SK-N-SH (cell line): Measurements from ENCODE around the gene SVIL. TPM values are rescaled to one million over a fixed set of nuclear protein-coding genes. Genes with fewer than 3 reads are reported as not detected.

ENCODE experiments used
- CTCF ChIA-PET: fragments of 300-600, 350-600 bp; formaldehyde crosslinking; extraction: SDS; loops from one replicate; lab custom pipeline; 2021; lab: Yijun Ruan, JAX
- POLR2A ChIA-PET: fragments of 350-600 bp; sonication (Branson Sonifier 250); formaldehyde crosslinking; extraction: SDS; loops from one replicate; lab custom pipeline; 2020; ENCODE audit warnings: antibody characterized with exemption, inconsistent platforms; lab: Yijun Ruan, JAX
- DNase-seq: peaks from one replicate; pipeline ENCODE4 v3.0.0; 2012
- H2AFZ ChIP-seq: fragments of 200-600 bp; sonication (generic); 2 replicates; pipeline ENCODE4 v1.8.1; 2016; ENCODE audit warnings: antibody characterized with exemption, mild to moderate bottlenecking, low read depth
- H3F3A ChIP-seq: fragments of 200-600 bp; sonication (generic); replicated peaks from 2 replicates; pipeline ENCODE3; 2016; ENCODE audit warnings: antibody characterized with exemption, mild to moderate bottlenecking; ENCODE audit not compliant: insufficient read depth
- H3K27ac ChIP-seq, 2 experiments: fragments of 200-500 bp in 1 of 2; fragments of 200-600 bp in 1 of 2; sonication (Bioruptor generic) in 1 of 2; sonication (generic), shearing (Covaris generic) in 1 of 2; 2 replicates each; pipeline versions ENCODE4 v1.5.1 to v1.6.1; 2014 to 2016; ENCODE audit warnings: low read depth in 2 of 2, inconsistent platforms in 1 of 2, low read length in 1 of 2, mild to moderate bottlenecking in 1 of 2, mixed read lengths in 1 of 2
- H3K27me3 ChIP-seq: fragments of 200-600 bp; sonication (generic), shearing (Covaris generic); 2 replicates; pipeline ENCODE4 v1.6.1; 2016; ENCODE audit warnings: mixed run types; ENCODE audit not compliant: insufficient read depth
- H3K36me3 ChIP-seq, 2 experiments: fragments of 200-500 bp in 1 of 2; fragments of 200-600 bp in 1 of 2; sonication (Bioruptor generic) in 1 of 2; sonication (generic) in 1 of 2; replicated peaks in 1 of 2; 2 replicates each; pipeline versions ENCODE3 to v1.5.1; 2014 to 2016; ENCODE audit warnings: low read length in 1 of 2, mild to moderate bottlenecking in 1 of 2; ENCODE audit not compliant: insufficient read depth in 2 of 2, control insufficient read depth in 1 of 2
- H3K4me1 ChIP-seq, 2 experiments: fragments of 200-500 bp in 1 of 2; fragments of 200-600 bp in 1 of 2; sonication (Bioruptor generic) in 1 of 2; sonication (generic), shearing (Covaris generic) in 1 of 2; 2 replicates each; pipeline versions ENCODE4 v1.5.1 to v1.6.1; 2014 to 2016; ENCODE audit warnings: low read depth in 1 of 2, low read length in 1 of 2, mixed run types in 1 of 2; ENCODE audit not compliant: insufficient read depth in 2 of 2, control insufficient read depth in 1 of 2
- H3K4me2 ChIP-seq: fragments of 200-600 bp; sonication (generic), shearing (Covaris generic); 2 replicates; pipeline ENCODE4 v1.6.1; 2017; ENCODE audit warnings: mixed run types
- H3K4me3 ChIP-seq, 2 experiments: fragments of 200-500 bp in 1 of 2; fragments of 200-600 bp in 1 of 2; sonication (Bioruptor generic) in 1 of 2; sonication (generic), shearing (Covaris generic) in 1 of 2; 2 replicates each; pipeline versions ENCODE4 v1.5.1 to v1.8.1; 2014 to 2016; ENCODE audit warnings: low read depth in 2 of 2, inconsistent platforms in 1 of 2, low read length in 1 of 2, mild to moderate bottlenecking in 1 of 2, mixed read lengths in 1 of 2, moderate library complexity in 1 of 2
- H3K79me2 ChIP-seq: fragments of 200-600 bp; sonication (generic); 2 replicates; pipeline ENCODE4 v1.8.1; 2017; ENCODE audit warnings: mild to moderate bottlenecking; ENCODE audit not compliant: insufficient read depth
- H3K9ac ChIP-seq: fragments of 200-600 bp; sonication (generic); 2 replicates; pipeline ENCODE4 v1.6.1; 2017; ENCODE audit warnings: mixed run types
- H3K9me2 ChIP-seq: fragments of 200-600 bp; sonication (generic); 2 replicates; pipeline ENCODE4 v1.6.1; 2017; ENCODE audit warnings: mixed run types
- H3K9me3 ChIP-seq: fragments of 200-600 bp; sonication (generic); 2 replicates; pipeline ENCODE4 v1.6.1; 2017; ENCODE audit warnings: mixed run types, mild to moderate bottlenecking, moderate library complexity
- H4K20me1 ChIP-seq: fragments of 200-600 bp; sonication (generic); 2 replicates; pipeline ENCODE4 v1.6.1; 2017; ENCODE audit warnings: mild to moderate bottlenecking, mixed run types; ENCODE audit not compliant: insufficient read depth
- CHD2 ChIP-seq: fragments of 150-350 bp; IDR thresholded peaks from 2 replicates; pipeline ENCODE4 v1.6.1; 2018; ENCODE audit warnings: low read length; ENCODE audit not compliant: partially characterized antibody
- ELF1 ChIP-seq: IDR thresholded peaks from 2 replicates; pipeline ENCODE4 v1.4.0; 2012
- EP300 ChIP-seq, 2 experiments: IDR thresholded peaks; 2 replicates each; pipeline versions ENCODE4 v1.4.0 to v1.6.1; 2012; ENCODE audit warnings: borderline replicate concordance in 1 of 2, low read depth in 1 of 2, low read length in 1 of 2
- EZH2phosphoT487 ChIP-seq: fragments of 200-600 bp; sonication (generic); IDR thresholded peaks from 2 replicates; pipeline ENCODE4 v1.6.1; 2017; ENCODE audit warnings: low read depth, mixed run types, mild to moderate bottlenecking, antibody characterized with exemption, moderate library complexity, borderline replicate concordance
- FOXM1 ChIP-seq: IDR thresholded peaks from 2 replicates; pipeline ENCODE4 v1.4.0; 2012; ENCODE audit warnings: low read depth, mild to moderate bottlenecking
- GATA2 ChIP-seq: sonication (generic); formaldehyde crosslinking; IDR thresholded peaks from 2 replicates; pipeline ENCODE4 v1.5.0; 2020; ENCODE audit warnings: mild to moderate bottlenecking, missing genetic modification reagents
- MEF2A ChIP-seq: IDR thresholded peaks from 2 replicates; pipeline ENCODE4 v1.4.0; 2012; ENCODE audit warnings: low read depth, borderline replicate concordance
- MXI1 ChIP-seq: IDR thresholded peaks from 2 replicates; pipeline ENCODE4 v1.6.1; 2012; ENCODE audit warnings: mild to moderate bottlenecking, low read depth, low read length, improper control_type of control experiment
- NFIC ChIP-seq: IDR thresholded peaks from 2 replicates; pipeline ENCODE4 v1.4.0; 2012; ENCODE audit warnings: borderline replicate concordance
- NRF1 ChIP-seq: IDR thresholded peaks from 2 replicates; pipeline ENCODE4 v1.6.1; 2012; ENCODE audit warnings: low read depth, mild to moderate bottlenecking, low read length
- PBX3 ChIP-seq: IDR thresholded peaks from 2 replicates; pipeline ENCODE4; 2012
- RCOR1 ChIP-seq: fragments of 150-350 bp; IDR thresholded peaks from 2 replicates; pipeline ENCODE4 v1.6.1; 2017; ENCODE audit warnings: antibody characterized with exemption, low read length
- RFX5 ChIP-seq: IDR thresholded peaks from 2 replicates; pipeline ENCODE4 v1.6.1; 2012; ENCODE audit warnings: mild to moderate bottlenecking, improper control_type of control experiment, low read length
- RXRA ChIP-seq: IDR thresholded peaks from 2 replicates; pipeline ENCODE4 v1.4.0; 2012; ENCODE audit warnings: low read depth, mild to moderate bottlenecking, borderline replicate concordance
- TCF12 ChIP-seq: IDR thresholded peaks from 2 replicates; pipeline ENCODE4 v1.4.0; 2012
- WGBS: methylation state at CpG from one replicate; pipeline ENCODE4 v1.1.6; 2017; ENCODE audit warnings: low lambda C conversion rate; 5-methylcytosine and 5-hydroxymethylcytosine counted together
- polyA plus RNA-seq, 3 experiments: library from polyadenylated mRNA; depleted of rRNA; stranded (reverse); fragments of >200 nt; gene quantifications; 2 replicates each; pipeline ENCODE4 v1.2.3, GENCODE V29; 2012
- TF ChIP-seq, protein P1 (sequence below): fragments of 150-350 bp; IDR thresholded peaks from 2 replicates; pipeline ENCODE4 v1.6.1; 2017; ENCODE audit warnings: antibody characterized with exemption, low read length, low read depth, borderline replicate concordance
- TF ChIP-seq, protein P2 (sequence below): IDR thresholded peaks from 2 replicates; pipeline ENCODE4 v1.4.0; 2012; ENCODE audit warnings: low read depth
- TF ChIP-seq, protein P3 (sequence below): IDR thresholded peaks from 2 replicates; pipeline ENCODE4 v1.4.0; 2012; ENCODE audit warnings: low read depth, borderline replicate concordance

Gene SVIL
- polyA plus RNA-seq, 1 of the 3 experiments (the other 2 are of a cell fraction): 48.7 TPM

GRCh38 chr10:29471544-29471859, 163.3 kb downstream of the SVIL start (continued):
- no peak for TF ChIP-seq ELF1
- peak; percentile 7 to 22; a peak in 2 of 4 replicates for TF ChIP-seq EP300 (IDR thresholded peaks at IDR 0.05; ENCODE audit: borderline replicate concordance in 1 of 2, low read depth in 1 of 2, low read length in 1 of 2)
- TF ChIP-seq, protein P1, sequence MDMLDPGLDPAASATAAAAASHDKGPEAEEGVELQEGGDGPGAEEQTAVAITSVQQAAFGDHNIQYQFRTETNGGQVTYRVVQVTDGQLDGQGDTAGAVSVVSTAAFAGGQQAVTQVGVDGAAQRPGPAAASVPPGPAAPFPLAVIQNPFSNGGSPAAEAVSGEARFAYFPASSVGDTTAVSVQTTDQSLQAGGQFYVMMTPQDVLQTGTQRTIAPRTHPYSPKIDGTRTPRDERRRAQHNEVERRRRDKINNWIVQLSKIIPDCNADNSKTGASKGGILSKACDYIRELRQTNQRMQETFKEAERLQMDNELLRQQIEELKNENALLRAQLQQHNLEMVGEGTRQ: no peak
- TF ChIP-seq, protein P2, sequence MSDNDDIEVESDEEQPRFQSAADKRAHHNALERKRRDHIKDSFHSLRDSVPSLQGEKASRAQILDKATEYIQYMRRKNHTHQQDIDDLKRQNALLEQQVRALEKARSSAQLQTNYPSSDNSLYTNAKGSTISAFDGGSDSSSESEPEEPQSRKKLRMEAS: 0 out of 2 replicates have a peak, but pooled peaks have one; percentile 28
- TF ChIP-seq RCOR1: no peak
- TF ChIP-seq MXI1: no peak
- no peak for TF ChIP-seq MEF2A

DNA sequence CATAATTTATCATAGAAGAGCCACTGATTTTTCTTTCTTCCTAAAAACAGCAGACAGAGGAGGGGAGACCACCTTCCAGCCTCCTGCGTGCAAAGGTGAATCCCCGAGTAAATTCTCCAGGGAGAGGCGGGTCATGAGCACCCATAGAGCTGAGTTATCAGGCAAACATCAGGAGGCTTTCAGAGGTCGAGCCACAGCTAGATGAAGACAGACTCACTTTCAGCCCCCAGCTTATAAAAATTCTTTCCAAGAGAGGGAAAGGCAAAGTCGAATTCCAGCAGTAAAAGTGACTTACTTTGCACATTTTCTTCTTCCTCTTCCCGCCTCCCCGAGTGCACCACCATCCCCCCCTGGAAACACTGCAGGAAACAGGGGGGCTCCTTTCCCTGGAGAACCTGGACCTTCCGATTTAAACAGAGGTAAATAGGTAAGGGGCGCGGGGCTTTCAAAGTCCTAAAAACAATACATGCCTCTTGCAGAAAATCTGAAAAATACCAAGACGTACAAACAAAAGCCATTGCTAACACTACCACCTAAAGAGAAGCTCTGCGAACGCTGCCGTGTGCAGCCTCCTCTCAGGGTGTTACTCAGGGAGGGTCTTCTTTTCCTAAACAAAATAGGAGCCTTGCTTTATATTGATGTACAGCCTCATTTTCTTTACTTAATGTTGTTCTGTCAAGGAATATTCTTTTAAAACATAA, 163.8 kb downstream of the SVIL start:
- ChIA-PET POLR2A (no interaction called here), CTCF (interaction anchor here (0.8 to 3.3 kb wide), 9 partner anchors 10 to 84 kb away, joined by 3 to 15 read pairs (median 3); no protein-coding TSS in a partner anchor)
- peak overlapping the region; percentile 36; the same call in 1 of the 2 replicates for H3K4me2 ChIP-seq
- peaks cover 34% of the 10 kb centered on the region for H3F3A ChIP-seq
- no peak for DNase-seq
- no peaks in the 10 kb centered on the region for H3K27me3 ChIP-seq
- H3K9me2 ChIP-seq: no peaks in the 10 kb centered on the region
- 90% methylated on average over 14 of the region's 14 CpGs for WGBS
- H3K4me3 ChIP-seq: no peak overlapping the region
- no peaks in the 10 kb centered on the region for H3K9me3 ChIP-seq
- H3K79me2 ChIP-seq: 0 out of 2 replicates have a peak, but pooled peaks cover 4% of the 10 kb centered on the region
- H2AFZ ChIP-seq: no peak overlapping the region
- H3K4me1 ChIP-seq: peaks cover 3 to 18% of the 10 kb centered on the region in 2 experiments; a peak in 3 of 4 replicates
- TF ChIP-seq TCF12 (no peak), MXI1 (no peak), CHD2 (no peak), RFX5 (no peak), EZH2phosphoT487 (no peak), PBX3 (no peak), NRF1 (no peak), ELF1 (no peak), RXRA (no peak), NFIC (no peak), GATA2 (CRISPR knock-in tag) (no peak), RCOR1 (no peak), FOXM1 (no peak)
- TF ChIP-seq, protein P3, sequence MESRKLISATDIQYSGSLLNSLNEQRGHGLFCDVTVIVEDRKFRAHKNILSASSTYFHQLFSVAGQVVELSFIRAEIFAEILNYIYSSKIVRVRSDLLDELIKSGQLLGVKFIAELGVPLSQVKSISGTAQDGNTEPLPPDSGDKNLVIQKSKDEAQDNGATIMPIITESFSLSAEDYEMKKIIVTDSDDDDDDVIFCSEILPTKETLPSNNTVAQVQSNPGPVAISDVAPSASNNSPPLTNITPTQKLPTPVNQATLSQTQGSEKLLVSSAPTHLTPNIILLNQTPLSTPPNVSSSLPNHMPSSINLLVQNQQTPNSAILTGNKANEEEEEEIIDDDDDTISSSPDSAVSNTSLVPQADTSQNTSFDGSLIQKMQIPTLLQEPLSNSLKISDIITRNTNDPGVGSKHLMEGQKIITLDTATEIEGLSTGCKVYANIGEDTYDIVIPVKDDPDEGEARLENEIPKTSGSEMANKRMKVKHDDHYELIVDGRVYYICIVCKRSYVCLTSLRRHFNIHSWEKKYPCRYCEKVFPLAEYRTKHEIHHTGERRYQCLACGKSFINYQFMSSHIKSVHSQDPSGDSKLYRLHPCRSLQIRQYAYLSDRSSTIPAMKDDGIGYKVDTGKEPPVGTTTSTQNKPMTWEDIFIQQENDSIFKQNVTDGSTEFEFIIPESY: no peak
- peaks cover 59% of the 10 kb centered on the region for H4K20me1 ChIP-seq
- H3K36me3 ChIP-seq: peaks cover 84 to 85% of the 10 kb centered on the region in 2 experiments
- peak overlapping the region in 1 of 2 experiments; percentile 67; a peak in 2 of 4 replicates for H3K27ac ChIP-seq
- no peak overlapping the region for H3K9ac ChIP-seq
